ENCODE data around the gene RPL7L1. TPM values are rescaled to one million over a fixed set of nuclear protein-coding genes. Genes with fewer than 3 reads are reported as not detected.
A peak's percentile ranks its signal among the peaks of the same experiment; 100 is the strongest.
"Not testable (repeated sequence)": the region's sequence is repeated elsewhere in the genome, so short reads cannot be mapped to it uniquely, and the experiment has no call there.

The RPL7L1 gene
- total RNA-seq, 1 experiment from 2014 or later, result 116 TPM

DNA sequence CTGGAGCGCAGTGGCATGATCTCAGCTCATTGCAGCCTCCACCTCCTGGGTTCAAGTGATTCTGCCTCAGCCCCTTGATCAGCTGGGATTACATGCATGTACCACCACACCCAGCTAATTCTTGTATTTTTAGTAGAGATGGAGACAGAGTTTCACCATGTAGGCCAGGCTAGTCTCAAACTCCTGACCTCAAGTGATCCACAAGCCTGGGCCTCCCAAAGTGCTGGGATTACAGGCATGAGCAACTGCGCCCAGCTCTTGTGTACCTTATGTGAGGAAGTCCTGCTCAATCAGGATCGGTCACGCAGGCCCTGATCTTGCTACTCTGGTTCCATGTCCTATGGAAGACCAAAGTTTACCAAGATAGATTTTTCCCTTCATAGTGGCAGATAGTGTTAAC, 8.8 kb downstream of the RPL7L1 start:
- in situ Hi-C loops (cut with HindIII; ENCODE audit: low pct_unique_long_range_greater_than_20kb, low sequenced_read_pairs); DNase-seq (ENCODE audit: low read depth): not testable (repeated sequence)

DNA sequence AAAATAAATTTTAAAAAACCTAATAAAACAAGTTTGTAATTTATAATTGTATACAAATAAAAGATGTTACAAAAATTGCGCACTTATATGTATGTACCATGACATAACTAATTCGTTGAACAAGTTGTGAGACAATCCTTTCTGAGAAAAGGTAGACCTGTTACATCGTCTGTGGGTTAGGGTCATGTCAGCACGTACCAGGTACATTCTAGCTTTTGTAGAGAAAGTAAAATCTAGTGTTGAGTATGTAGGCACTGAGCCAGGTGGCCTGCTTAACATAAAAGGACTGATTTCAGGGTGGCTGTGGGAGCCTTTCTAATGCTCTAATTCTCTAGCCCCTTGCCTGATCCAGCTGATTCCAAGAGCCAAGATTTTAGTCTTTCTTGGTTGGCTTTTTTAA, 10.4 kb downstream of the RPL7L1 start:
- in situ Hi-C loops (cut with HindIII; ENCODE audit: low pct_unique_long_range_greater_than_20kb, low sequenced_read_pairs), result no loop called here
- DNase-seq (ENCODE audit: low read depth), result no peak

- in situ Hi-C loops (cut with HindIII; ENCODE audit: low pct_unique_long_range_greater_than_20kb, low sequenced_read_pairs), result no loop called here
- peak; percentile 96 for DNase-seq (ENCODE audit: low read depth)
Observed at GRCh38 chr6:42890311-42891198, 11.1 kb downstream of the RPL7L1 start.

- in situ Hi-C loops (cut with HindIII; ENCODE audit: low pct_unique_long_range_greater_than_20kb, low sequenced_read_pairs), result no loop called here
Observed at GRCh38 chr6:42891199-42891722, 11.8 kb downstream of the RPL7L1 start.

GRCh38 chr6:42894041-42894828, 14.8 kb downstream of the RPL7L1 start:
- DNase-seq (ENCODE audit: low read depth); in situ Hi-C loops (cut with HindIII; ENCODE audit: low pct_unique_long_range_greater_than_20kb, low sequenced_read_pairs): not testable (repeated sequence)

More at GRCh38 chr6:42891199-42891722, 11.8 kb downstream of the RPL7L1 start:
- no peak for DNase-seq (ENCODE audit: low read depth)

GRCh38 chr6:42896178-42896719, 16.8 kb downstream of the RPL7L1 start:
- in situ Hi-C loops (cut with HindIII; ENCODE audit: low pct_unique_long_range_greater_than_20kb, low sequenced_read_pairs), result no loop called here

DNA sequence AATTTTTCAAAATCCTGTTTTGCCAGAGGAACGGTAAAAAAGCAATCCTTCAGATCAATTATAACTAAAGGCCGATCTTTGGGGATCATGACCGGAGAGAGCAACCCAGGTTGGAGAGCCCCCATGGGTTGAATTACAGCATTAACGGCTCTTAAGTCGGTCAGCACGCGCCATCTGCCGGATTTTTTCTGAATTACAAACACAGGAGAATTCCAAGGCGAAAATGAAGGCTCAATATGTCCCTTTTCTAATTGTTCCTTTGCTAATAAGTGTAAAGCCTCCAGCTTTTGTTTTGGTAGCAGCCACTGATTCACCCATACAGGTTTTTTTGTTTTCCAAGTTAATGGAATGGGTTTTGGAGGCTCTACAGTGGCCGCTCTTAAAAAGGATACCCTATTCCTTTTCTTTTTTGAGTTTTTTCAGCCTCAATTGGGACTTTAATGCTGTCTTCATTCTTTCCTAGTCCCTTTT, 19.5 kb downstream of the RPL7L1 start:
- DNase-seq (ENCODE audit: low read depth), result peak; percentile 52
- in situ Hi-C loops (cut with HindIII; ENCODE audit: low pct_unique_long_range_greater_than_20kb, low sequenced_read_pairs), result no loop called here

More at GRCh38 chr6:42896178-42896719, 16.8 kb downstream of the RPL7L1 start:
- DNase-seq (ENCODE audit: low read depth), result no peak

DNA sequence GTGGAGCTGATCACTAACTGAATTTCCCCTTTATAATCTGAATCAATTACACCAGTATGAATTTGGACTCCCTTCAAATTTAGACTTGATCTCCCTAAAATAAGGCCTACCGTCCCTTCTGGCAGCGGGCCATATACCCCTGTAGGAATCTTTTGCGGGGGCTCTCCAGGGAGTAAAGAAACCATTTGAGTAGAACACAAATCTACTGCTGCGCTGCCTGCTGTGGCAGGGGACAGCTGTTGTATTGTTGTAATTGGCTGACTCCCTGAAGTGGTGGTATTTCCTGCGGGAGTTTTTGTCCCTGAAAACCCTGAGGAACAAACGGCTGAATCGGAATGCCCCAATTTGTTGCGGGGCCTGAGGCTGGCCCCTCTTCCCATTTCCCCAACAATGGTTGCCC, 20.5 kb downstream of the RPL7L1 start:
- no peak for DNase-seq (ENCODE audit: low read depth)
- in situ Hi-C loops (cut with HindIII; ENCODE audit: low pct_unique_long_range_greater_than_20kb, low sequenced_read_pairs), result no loop called here

GRCh38 chr6:42901538-42901957, 22.1 kb downstream of the RPL7L1 start:
- peak; percentile 67 for DNase-seq (ENCODE audit: low read depth)
- in situ Hi-C loops (cut with HindIII; ENCODE audit: low pct_unique_long_range_greater_than_20kb, low sequenced_read_pairs), result no loop called here

DNA sequence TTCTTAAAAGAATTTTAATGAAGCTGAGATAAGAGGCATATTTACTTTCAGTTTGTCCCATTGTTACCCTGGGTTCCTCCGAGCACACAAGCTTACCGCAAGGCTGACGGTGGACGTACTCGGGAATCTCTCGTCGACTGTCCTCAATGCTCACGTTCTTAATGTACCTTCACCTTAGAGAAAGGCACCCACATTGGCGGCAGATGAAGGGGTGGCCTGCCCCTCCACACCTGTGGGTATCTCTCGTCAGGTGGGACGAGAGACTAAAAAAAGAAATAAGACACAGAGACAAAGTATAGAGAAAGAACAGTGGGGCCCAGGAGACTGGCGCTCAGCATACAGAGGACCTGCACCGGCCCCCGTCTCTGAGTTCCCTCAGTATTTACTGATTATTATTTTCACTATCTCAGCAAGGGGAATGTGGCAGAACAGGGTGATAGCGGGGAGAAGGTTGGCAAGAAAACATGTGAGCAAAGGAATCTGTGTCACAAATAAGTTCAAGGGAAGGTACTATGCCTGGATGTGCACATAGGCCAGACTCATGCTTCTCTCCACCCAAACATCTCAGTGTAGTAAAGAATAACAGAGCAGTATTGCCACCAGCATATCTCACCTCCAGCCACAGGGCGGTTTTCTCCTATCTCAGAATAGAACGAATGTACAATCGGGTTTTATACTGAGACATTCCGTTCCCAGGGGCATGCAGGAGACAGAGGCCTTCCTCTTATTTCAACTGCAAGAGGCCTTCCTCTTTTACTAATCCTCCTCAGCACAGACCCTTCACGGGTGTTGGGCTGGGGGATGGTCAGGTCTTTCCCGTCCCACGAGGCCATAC, 23.2 kb downstream of the RPL7L1 start:
- DNase-seq (ENCODE audit: low read depth); in situ Hi-C loops (cut with HindIII; ENCODE audit: low pct_unique_long_range_greater_than_20kb, low sequenced_read_pairs): not testable (repeated sequence)

DNA sequence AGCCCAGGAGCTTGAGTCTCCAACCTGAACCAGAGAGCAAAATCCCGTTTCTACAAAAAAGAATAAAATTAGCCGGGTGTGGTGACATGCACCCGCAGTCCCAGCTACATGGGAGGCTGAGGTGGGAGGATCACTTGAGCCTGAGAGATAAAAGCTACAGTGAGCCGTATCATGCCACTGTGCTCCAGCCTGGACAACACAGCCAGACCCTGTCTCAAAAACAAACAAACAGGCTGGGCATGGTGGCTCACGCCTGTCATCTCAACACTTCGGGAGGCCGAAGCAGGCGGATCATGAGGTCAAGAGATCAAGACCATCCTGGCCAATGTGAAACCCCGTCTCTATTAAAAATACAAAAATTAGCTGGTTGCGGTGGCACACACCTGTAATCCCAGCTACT, 25.1 kb downstream of the RPL7L1 start:
- DNase-seq (ENCODE audit: low read depth), result no peak
- in situ Hi-C loops (cut with HindIII; ENCODE audit: low pct_unique_long_range_greater_than_20kb, low sequenced_read_pairs), result no loop called here

GRCh38 chr6:42907336-42907735, 27.9 kb downstream of the RPL7L1 start:
- no peak for DNase-seq (ENCODE audit: low read depth)
- in situ Hi-C loops (cut with HindIII; ENCODE audit: low pct_unique_long_range_greater_than_20kb, low sequenced_read_pairs), result no loop called here

DNA sequence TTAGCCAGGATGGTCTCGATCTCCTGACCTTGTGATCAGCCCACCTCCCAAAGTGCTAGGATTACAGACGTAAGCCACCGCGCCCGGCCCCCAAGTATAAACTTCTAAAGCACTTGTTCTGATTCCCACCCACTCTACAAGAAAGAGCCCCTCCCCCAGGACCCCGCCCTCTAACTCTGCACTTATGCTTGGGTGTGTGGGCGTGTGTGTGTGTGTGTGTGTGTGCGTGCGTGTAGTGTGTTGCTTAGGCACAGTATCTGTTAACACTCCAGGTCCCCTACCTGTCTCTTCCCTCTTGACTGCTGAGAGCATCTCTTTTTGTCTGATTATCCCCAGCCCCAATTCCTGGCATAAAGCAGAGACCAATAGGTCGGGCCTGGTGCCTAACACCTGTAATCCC, 30.4 kb downstream of the RPL7L1 start:
- no peak for DNase-seq (ENCODE audit: low read depth)
- in situ Hi-C loops (cut with HindIII; ENCODE audit: low pct_unique_long_range_greater_than_20kb, low sequenced_read_pairs), result no loop called here

GRCh38 chr6:42911171-42912021, 32.0 kb downstream of the RPL7L1 start:
- DNase-seq (ENCODE audit: low read depth), result no peak
- in situ Hi-C loops (cut with HindIII; ENCODE audit: low pct_unique_long_range_greater_than_20kb, low sequenced_read_pairs), result no loop called here

GRCh38 chr6:42914546-42914945, 35.1 kb downstream of the RPL7L1 start:
- in situ Hi-C loops (cut with HindIII; ENCODE audit: low pct_unique_long_range_greater_than_20kb, low sequenced_read_pairs), result no loop called here
- DNase-seq (ENCODE audit: low read depth), result no peak

DNA sequence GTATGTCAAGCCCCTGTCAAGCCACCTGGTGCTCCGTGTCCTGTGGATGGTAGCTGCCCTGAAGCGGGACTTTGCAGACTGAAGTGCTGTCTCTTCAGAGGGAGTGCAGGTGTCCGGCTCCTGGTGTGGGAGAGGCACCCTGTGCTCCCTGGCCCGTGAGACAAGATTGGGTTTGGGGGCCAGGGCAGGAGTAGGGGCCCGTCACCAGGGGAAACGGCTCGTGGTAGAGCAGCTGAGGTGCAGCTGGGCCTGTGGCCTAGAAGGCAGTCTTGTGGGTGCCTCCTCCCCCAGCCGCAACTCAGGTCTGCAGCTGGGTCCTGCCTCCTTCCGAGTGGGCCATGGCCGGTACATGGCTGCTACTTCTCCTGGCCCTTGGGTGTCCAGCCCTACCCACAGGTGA, 36.3 kb downstream of the RPL7L1 start, which contains the start of gene PTCRA:
TSS of gene PTCRA (plus strand) at position 322 of the 400 bp plus-strand sequence. CDS start at position 339, 17 bp downstream.
- in situ Hi-C loops (cut with HindIII; ENCODE audit: low pct_unique_long_range_greater_than_20kb, low sequenced_read_pairs), result no loop called here
- no peak for DNase-seq (ENCODE audit: low read depth)

GRCh38 chr6:42916288-42916687, 36.9 kb downstream of the RPL7L1 start:
- in situ Hi-C loops (cut with HindIII; ENCODE audit: low pct_unique_long_range_greater_than_20kb, low sequenced_read_pairs), result no loop called here
- no peak for DNase-seq (ENCODE audit: low read depth)
